Measurements from ENCODE around the gene RIN3.
A peak's percentile ranks its signal among the peaks of the same experiment; 100 is the strongest.
"Not testable (repeated sequence)": the region's sequence is repeated elsewhere in the genome, so short reads cannot be mapped to it uniquely, and the experiment has no call there.

The RIN3 gene

GRCh38 chr14:92639472-92640117, 126.0 kb downstream of the RIN3 start:
- not testable (repeated sequence) for H3K27ac Mint-ChIP-seq, H3K9me3 Mint-ChIP-seq, H3K4me3 Mint-ChIP-seq, DNase-seq, H3K27me3 Mint-ChIP-seq, ATAC-seq, H3K4me1 Mint-ChIP-seq
- H3K36me3 Mint-ChIP-seq (ENCODE audit: low read depth): peaks cover 22% of the 10 kb centered on the region

DNA sequence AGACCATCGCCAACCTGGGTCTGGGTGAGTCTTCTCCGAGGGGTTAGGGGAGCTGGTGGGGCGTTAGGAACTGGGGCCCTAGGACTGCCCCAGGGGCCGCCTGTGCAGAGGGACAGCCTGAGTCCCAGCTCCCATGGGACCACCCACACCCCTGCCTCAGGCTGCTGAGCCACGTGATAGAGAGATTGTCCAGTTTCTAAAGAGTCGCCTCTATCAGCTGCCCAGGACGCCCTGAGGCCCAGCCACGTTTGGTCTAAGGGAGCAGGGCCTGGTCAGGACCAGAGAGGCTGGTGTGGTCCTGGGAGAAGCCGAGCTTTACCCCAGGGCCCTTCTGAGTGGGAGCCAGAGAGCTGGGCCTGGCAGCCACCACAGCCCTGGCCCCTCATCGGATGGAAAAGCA, 127.7 kb downstream of the RIN3 start:
- Mint-ChIP-seq H3K4me1 (peaks cover 13% of the 10 kb centered on the region), H3K27me3 (no peaks in the 10 kb centered on the region), H3K9me3 (no peaks in the 10 kb centered on the region), H3K27ac (no peak overlapping the region), H3K4me3 (no peak overlapping the region), H3K36me3 (ENCODE audit: low read depth) (peaks cover 35% of the 10 kb centered on the region)
- ATAC-seq (no peak), DNase-seq (no peak)

- Mint-ChIP-seq H3K4me3 (no peak overlapping the region), H3K27ac (no peak overlapping the region), H3K4me1 (peaks cover 44% of the 10 kb centered on the region), H3K9me3 (no peaks in the 10 kb centered on the region), H3K36me3 (ENCODE audit: low read depth) (peaks cover 43% of the 10 kb centered on the region), H3K27me3 (no peaks in the 10 kb centered on the region)
- no peak for DNase-seq
- no peak for ATAC-seq
These were observed 130.8 kb downstream of the RIN3 start for GRCh38 chr14:92644171-92644969.

- H3K9me3 Mint-ChIP-seq: no peaks in the 10 kb centered on the region
- H3K36me3 Mint-ChIP-seq (ENCODE audit: low read depth): peaks cover 43% of the 10 kb centered on the region
- no peak for ATAC-seq
- DNase-seq: no peak
- no peak overlapping the region for H3K4me3 Mint-ChIP-seq
- no peaks in the 10 kb centered on the region for H3K27me3 Mint-ChIP-seq
- no peak overlapping the region for H3K27ac Mint-ChIP-seq
- H3K4me1 Mint-ChIP-seq: peaks cover 51% of the 10 kb centered on the region
These were observed 131.5 kb downstream of the RIN3 start for GRCh38 chr14:92644970-92645515.

- Mint-ChIP-seq H3K27me3 (no peaks in the 10 kb centered on the region), H3K27ac (peak overlapping the region; percentile 18), H3K4me1 (peaks cover 60% of the 10 kb centered on the region), H3K4me3 (no peak overlapping the region), H3K36me3 (ENCODE audit: low read depth) (peaks cover 44% of the 10 kb centered on the region), H3K9me3 (no peaks in the 10 kb centered on the region)
- DNase-seq: no peak
- no peak for ATAC-seq
These were observed 132.4 kb downstream of the RIN3 start for GRCh38 chr14:92645841-92646478.

DNA sequence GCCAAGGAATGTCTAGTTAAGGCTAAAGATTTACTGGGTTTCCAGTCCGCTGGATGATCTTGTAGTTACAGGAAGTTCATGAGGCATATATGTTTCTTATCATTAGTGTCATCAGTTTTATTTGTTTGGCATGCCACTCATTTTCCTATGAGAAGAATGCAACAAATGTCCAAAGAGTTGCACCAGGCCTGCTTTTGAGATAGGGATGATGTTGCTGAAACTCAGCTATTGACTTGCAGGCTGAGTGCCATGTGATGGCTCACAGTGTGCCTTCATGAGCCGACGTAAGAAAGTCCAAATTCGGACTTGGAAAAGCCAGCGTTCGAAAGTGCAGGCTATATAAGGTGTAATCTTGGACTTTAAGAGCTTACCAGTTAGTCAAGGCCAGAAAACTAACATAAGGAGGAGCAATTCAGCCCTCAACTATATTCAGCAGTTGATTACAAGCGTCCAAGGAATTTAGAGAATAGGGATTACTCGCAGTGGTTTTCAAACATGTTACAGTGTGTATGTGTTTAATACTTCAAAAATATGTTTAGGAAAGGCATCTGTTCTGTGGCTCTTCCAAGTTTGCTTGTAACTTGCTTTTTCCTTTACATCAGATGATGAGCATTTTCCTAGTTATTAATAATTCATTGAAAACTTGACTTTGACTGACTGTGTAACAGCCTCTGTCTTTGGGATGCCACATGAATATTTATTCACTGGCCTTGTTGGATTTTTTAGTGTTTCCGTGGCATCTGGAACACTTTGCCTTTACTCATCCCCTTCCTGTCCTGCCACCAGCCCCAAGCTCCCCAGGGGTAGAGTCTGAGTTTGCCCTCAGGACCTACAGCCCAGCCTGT, 133.6 kb downstream of the RIN3 start:
- no peak for ATAC-seq
- H3K4me3 Mint-ChIP-seq: peak overlapping the region; percentile 22
- DNase-seq: no peak

GRCh38 chr14:92647797-92648279, 134.3 kb downstream of the RIN3 start:
- H3K4me1 Mint-ChIP-seq: peaks cover 66% of the 10 kb centered on the region
- H3K36me3 Mint-ChIP-seq (ENCODE audit: low read depth): peaks cover 43% of the 10 kb centered on the region
- no peaks in the 10 kb centered on the region for H3K27me3 Mint-ChIP-seq
- DNase-seq: no peak
- H3K27ac Mint-ChIP-seq: peak overlapping the region; percentile 69
- no peak for ATAC-seq
- no peak overlapping the region for H3K4me3 Mint-ChIP-seq
- H3K9me3 Mint-ChIP-seq: no peaks in the 10 kb centered on the region

More for the DNA sequence above, 133.6 kb downstream of the RIN3 start:
- no peaks in the 10 kb centered on the region for H3K9me3 Mint-ChIP-seq
- no peaks in the 10 kb centered on the region for H3K27me3 Mint-ChIP-seq
- peak overlapping the region; percentile 65 for H3K27ac Mint-ChIP-seq
- H3K36me3 Mint-ChIP-seq (ENCODE audit: low read depth): peaks cover 43% of the 10 kb centered on the region
- H3K4me1 Mint-ChIP-seq: peaks cover 64% of the 10 kb centered on the region

DNA sequence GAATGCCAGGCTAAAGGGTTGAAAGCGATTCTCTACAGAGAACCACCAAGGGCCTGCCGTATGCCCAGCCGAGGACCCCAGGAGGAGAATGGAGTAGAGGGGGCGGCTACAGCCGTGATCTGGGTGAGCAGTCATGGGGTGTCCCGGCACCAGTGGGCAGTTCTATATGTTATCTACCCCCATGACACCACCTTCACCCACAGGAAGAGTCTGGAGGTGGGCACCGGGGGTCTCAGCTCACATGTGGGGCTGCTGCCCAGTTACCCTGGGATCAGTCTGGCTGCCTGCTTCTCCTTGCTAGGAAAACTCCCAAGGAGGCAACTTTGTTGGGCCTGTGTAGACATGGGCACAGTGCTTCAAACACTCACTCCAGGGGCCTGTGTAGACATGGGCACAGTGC, 135.5 kb downstream of the RIN3 start:
- peaks cover 75% of the 10 kb centered on the region for H3K4me1 Mint-ChIP-seq
- H3K27me3 Mint-ChIP-seq: no peaks in the 10 kb centered on the region
- peaks cover 47% of the 10 kb centered on the region for H3K36me3 Mint-ChIP-seq (ENCODE audit: low read depth)
- ATAC-seq (no peak), DNase-seq (no peak)
- peak overlapping the region; percentile 69 for H3K27ac Mint-ChIP-seq
- H3K4me3 Mint-ChIP-seq: peak overlapping the region; percentile 3
- H3K9me3 Mint-ChIP-seq: no peaks in the 10 kb centered on the region

DNA sequence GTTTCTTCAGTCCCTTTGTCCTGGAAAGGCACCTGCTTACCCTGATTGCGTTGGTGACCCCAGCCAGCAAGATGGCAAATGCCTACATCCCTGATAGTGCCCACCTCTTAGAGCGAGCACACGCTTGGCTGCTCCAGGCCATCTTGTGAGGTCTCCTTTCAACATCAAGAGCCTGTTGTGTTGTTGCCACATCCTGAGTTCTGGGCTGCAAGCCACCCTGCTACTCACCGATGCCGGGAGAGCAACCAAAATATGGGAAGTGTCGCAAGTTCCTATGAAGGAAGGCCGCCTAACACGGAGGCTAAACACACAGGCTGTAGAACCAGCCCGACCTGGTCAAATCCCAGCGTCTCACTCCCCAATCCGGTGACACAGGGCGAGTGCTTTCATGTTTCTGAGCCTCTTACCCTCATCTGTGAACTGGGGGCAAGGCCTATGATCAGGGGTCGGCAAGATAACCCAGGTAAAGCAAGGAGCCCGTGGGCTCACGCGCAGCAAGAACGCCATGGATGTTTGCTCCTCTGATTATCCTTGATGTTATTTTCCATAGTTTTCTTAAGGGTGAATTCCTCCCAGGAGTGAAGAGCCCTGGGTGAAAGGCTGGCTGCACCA, 136.5 kb downstream of the RIN3 start:
- Mint-ChIP-seq H3K9me3 (no peaks in the 10 kb centered on the region), H3K27me3 (no peaks in the 10 kb centered on the region), H3K4me3 (no peak overlapping the region), H3K27ac (peak overlapping the region; percentile 96), H3K4me1 (peaks cover 82% of the 10 kb centered on the region), H3K36me3 (ENCODE audit: low read depth) (peaks cover 43% of the 10 kb centered on the region)
- ATAC-seq: no peak
- DNase-seq: peak; percentile 18

DNA sequence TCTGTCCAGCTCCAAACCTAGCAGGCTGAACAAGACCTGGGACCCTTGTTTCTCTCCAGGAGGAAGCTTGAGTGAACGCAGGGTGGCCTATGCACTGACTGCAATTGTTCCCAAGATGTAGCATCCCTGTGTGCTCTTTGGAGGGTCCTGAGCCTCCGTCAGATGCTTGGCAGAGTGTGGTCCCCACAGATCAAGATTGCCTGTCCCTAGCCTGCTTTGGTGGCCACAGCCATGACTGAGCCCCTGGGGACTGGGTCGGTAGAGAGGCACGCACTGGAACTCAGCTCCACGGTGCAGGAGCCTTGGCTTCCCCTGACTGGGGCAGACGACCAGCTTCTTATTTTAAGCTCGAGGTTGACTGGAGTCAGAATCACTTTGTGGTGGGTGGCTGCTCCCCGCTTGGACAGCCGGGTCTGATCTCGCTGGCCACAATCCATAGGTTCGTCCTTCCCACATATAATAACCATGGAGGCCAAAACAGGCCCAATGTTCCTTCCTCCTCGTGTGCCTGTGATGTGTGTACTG, 137.1 kb downstream of the RIN3 start:
- H3K27me3 Mint-ChIP-seq: no peaks in the 10 kb centered on the region
- H3K36me3 Mint-ChIP-seq (ENCODE audit: low read depth): peaks cover 43% of the 10 kb centered on the region
- H3K4me3 Mint-ChIP-seq: peak overlapping the region; percentile 99
- H3K4me1 Mint-ChIP-seq: peaks cover 83% of the 10 kb centered on the region
- no peak for DNase-seq
- H3K27ac Mint-ChIP-seq: peak overlapping the region; percentile 96
- ATAC-seq: peak; percentile 4
- H3K9me3 Mint-ChIP-seq: no peaks in the 10 kb centered on the region

GRCh38 chr14:92651106-92651757, 137.7 kb downstream of the RIN3 start:
- Mint-ChIP-seq H3K4me1 (peaks cover 83% of the 10 kb centered on the region), H3K36me3 (ENCODE audit: low read depth) (peaks cover 46% of the 10 kb centered on the region), H3K27ac (peak overlapping the region; percentile 96), H3K9me3 (no peaks in the 10 kb centered on the region), H3K4me3 (peak overlapping the region; percentile 99), H3K27me3 (no peaks in the 10 kb centered on the region)
- peak; percentile 84 for ATAC-seq
- peak; percentile 84 for DNase-seq

GRCh38 chr14:92651758-92652406, 138.3 kb downstream of the RIN3 start:
- Mint-ChIP-seq H3K27ac (peak overlapping the region; percentile 96), H3K36me3 (ENCODE audit: low read depth) (peaks cover 51% of the 10 kb centered on the region), H3K4me3 (peak overlapping the region; percentile 99), H3K9me3 (no peaks in the 10 kb centered on the region), H3K4me1 (peaks cover 83% of the 10 kb centered on the region), H3K27me3 (no peaks in the 10 kb centered on the region)
- peak; percentile 66 for DNase-seq
- ATAC-seq: peak; percentile 6

All from activated naive CD8-positive, alpha-beta T cell treated with anti-CD3 and anti-CD28 coated beads, Interleukin-2, amount 50 U/mL, for 24 hours (primary cell).